HCEC 1CT (cell line): ENCODE measurements around the gene DYNLT1.
"Not testable (repeated sequence)": the region's sequence is repeated elsewhere in the genome, so short reads cannot be mapped to it uniquely, and the experiment has no call there.

ENCODE experiments used
- DNase-seq: peaks from one replicate; pipeline ENCODE4 v3.0.0-alpha.2; 2017

Gene DYNLT1

GRCh38 chr6:158639056-158639455 is 5.5 kb downstream of the DYNLT1 start:
- DNase-seq: no peak

DNA sequence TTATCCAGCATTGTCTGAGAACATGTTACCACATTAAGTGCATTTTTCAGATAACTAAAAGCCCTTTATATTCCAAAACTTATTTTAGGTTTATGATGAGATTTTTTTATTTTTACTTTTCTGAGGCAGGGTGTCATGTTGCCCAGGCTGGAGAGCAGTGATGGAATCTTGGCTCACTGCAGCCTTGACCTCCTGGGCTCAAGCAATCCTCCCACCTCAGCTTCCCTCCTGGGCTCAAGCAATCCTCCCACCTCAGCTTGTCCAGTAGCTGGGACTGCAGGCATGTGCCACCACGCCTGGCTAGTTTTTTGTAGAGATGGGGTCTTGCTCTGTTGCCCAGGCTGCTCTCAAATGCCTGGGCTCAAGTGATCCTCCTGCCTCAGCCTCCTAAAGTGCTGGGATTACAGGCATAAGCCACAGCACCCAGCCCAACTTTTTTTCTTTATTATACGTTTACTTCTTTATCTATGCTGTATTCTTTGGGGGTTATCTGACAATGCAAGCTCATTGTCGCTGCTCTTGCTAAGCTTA is 6.2 kb downstream of the DYNLT1 start:
- no peak for DNase-seq

DNA sequence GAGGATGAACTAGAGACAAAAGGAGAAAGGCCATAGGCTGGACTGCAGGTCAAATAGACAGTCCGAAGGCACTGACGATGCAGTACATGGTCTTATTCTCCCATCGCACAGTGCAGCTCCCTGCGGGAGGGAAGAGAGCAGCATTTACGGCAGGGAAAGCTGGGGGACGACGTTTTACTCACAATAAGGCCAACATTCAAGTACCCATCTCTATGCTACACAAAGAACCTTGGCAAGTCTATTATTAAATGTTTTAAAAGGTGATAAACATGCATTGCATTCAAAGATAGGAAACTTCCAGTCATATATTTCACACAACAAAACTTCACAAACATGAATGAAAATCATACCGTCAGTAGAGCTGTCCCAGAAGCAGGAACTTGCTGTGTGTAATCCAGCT is 7.8 kb downstream of the DYNLT1 start:
- DNase-seq: no peak

GRCh38 chr6:158635427-158636073 is 9.0 kb downstream of the DYNLT1 start:
- DNase-seq: no peak

- no peak for DNase-seq
Observed at GRCh38 chr6:158634695-158635426, 9.7 kb downstream of the DYNLT1 start.

GRCh38 chr6:158633127-158633526 is 11.4 kb downstream of the DYNLT1 start:
- no peak for DNase-seq

- DNase-seq: not testable (repeated sequence)
Observed at GRCh38 chr6:158632538-158633119, 11.9 kb downstream of the DYNLT1 start.

- peak; percentile 89 for DNase-seq
Observed at GRCh38 chr6:158631678-158632537, 12.6 kb downstream of the DYNLT1 start.

DNA sequence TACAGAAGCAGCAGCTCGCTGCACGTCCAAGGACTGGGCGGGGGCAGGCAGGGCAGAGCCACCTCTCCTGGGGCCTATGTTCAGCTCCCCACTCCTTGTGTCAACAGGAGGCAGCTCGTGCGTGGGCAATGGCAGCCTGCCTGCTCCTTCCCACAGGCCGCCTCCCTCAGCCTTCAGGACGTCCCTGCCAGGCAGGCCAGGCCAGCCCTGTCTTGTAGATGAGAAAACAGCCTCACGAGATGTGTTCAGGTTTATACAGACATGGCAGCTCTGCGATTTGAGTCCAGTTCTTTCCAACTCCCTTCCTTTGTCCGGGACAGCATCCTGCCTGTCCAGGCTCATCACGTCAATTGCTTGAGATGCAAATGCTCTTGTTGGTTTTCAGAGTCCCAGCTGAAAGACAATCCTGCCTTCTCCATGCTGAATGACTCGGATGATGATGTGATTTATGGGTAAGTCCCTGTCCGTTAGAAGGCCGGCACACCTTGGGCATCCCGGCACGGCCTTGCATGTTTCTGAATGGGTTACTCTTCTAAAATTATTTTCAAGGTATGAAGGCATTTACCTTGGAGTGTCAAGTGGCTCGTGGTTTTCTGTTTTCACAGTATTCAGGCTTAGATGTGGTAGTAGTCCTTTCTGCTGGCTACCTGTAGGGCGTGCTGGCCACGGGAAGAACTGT is 13.5 kb downstream of the DYNLT1 start:
- no peak for DNase-seq

DNA sequence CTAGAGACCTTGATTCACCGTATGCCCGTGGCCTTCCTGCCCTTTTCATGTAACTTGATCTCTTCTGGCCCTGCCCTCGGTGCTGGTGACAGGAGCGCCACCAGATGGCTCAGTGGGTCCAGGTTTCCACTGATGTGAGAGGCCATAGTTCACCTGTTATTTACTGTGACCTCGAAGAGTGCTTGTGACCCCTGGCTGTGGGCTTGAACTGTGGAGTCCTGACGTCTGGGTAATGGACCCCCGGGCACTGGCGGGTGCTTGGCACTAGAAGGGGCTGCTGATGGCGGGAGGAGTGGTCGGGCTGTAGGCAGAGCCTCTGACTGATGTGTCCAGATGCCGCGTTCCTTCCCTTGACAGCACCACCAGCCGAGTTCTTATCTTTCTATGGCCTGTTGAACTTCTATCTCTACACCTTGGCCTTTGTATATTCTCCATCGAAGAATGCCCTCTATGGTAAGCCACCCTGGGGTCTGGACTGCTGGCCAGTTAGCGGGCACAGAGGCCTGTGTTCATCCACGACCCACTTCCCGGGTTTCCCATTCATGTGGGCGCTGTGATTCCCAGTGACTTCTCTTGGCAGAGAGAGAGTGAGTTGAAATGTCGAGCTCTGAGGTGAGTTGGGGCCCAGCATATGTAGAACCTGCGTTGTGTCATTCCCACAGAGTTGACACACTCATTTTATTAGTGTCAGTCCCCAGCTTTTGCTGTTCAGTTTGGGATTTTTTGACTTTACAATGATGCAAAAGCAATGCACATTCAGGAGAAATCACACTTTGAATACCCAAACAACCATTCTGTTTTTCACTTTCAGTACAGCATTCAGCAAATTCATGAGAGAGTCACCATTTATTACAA is 14.9 kb downstream of the DYNLT1 start:
- DNase-seq: no peak

DNA sequence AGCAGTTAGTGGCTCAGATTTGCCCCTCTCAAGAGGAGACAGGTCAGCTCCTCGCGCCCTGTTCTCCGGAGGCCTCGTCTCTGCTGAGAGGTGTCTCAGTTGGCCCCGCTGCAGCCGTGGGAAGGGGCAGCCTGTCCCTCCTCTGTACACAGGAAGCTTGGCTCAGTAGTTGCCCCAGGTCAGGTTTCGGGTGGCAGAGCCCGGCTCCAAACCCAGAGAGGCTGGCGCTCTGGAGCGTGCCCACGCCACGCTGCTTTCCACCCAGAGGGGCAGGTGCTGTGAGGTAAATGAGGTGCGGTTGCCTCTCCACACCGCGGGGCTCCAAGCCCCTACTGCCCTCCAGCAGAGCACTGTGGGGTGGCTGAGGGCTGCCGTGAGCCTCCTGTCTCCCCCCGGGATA is 16.0 kb downstream of the DYNLT1 start:
- no peak for DNase-seq

- no peak for DNase-seq
Observed at GRCh38 chr6:158627940-158628211, 16.7 kb downstream of the DYNLT1 start.

DNA sequence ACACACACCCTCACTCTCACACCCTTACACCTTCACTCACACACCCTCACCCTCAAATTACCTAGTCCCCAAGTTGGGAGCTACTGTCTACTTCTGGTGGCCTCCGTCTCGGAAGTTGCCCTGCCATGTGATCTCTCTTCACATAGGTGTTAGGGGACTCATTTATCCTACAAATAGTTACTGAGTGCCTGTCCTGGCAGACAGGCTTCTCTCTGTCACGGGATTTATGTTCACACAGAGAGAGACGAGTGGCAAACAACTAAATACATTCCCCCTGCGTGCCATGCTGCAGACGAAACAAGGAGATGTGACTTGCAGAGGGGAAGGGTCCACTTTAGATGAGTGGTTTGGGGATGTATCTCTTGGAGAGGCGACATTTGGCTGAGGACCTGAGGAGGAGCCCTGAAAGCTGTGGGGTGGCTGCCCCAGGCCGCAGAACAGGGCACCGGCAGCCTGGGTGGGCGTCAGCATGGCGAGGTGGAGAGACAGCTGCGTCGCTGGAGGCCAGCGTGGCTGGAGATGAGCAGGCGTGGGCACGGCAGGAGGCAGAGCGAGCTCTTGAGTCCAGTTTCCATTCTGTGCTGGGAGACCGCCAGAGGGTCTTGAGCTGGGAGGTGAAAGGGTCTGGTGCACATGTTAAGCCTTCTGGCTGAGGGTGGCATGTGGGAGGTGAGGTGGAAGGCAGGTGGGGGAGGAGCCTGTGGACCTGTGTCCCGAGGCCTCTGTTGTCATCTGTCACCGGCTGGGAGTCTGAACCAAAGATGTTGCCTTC is 17.2 kb downstream of the DYNLT1 start:
- DNase-seq: no peak

DNA sequence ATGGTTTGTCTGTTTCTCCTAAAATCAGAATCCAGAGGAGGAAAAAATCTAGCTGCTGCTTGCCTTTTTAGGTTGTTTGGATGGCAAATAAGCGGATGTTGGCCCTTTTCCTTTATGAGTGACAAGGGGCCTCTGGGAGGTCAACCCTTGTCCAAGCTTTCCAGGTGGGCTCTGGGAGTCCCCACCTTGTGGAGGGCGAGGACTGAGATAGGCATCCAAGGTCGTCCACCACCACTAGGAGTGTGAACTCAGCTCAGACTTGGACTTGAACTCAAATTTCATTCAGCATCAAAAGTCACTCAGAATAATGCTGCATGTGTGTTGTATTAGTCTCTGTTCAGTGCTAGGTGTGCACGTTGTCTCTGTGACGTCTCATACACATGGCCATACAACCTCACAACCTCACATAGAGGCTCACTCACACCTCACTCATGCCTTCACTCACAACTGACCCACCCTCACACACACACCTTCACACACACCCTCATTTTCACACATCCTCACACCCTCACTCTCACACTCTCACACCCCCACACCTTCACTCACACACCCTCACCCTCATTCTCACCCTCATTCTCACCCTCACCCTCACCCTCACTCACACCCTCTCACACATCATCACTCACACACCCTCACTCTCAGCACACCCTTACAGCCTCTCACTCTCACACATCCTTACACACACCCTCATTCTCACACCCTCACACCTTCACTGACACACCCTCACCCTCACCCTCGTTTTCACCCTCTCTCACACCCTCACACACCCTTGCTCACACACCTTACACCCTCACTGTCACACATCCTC is 18.0 kb downstream of the DYNLT1 start:
- no peak for DNase-seq

GRCh38 chr6:158625881-158626305 is 18.6 kb downstream of the DYNLT1 start:
- DNase-seq: no peak

DNA sequence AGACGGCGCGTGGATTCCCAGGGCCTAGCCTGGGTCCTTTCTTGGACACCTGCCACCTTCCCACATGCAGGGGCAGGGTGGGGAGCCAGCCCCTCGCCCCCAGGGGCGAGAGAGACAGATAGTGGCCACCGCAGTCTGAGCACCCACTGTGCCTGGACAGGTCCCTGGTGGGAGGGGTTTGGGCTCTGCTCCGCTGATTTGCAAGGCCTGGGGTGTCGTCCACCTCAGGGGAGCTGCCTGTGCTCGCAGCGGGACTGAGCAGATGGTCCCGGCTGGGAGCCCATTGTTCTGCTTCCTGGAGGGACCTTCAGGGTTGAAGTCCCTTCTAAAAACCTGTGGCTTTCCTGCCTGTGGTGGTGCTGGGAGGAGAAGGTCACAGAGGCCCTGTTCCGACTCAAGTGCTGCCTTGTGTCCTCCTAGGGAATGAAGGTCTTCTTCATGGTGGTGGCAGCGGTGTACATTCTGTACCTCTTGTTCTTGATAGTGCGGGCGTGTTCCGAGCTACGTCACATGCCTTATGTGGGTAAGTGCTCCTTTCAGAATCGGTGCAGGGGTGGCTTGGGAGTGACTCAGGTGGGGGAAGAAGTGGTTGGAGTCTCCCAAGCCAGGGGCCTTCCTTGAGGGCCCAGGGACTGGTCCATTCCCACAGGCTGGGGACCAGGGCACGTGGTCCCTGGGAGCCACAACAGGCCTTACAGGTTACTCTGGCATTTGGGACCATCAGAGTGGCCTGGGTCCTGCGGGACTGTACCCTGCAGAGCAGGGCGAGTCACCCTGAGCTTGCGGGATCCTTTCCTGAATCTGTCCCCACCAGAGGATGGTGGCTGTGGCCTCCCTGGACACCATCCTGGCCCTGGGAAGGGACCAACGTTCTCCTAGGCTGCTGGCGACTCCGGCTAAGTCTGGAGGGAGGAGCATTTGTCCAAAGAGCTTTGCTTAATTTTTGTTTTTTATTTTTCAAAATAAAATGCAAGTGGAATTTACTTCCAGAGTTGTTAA is 19.6 kb downstream of the DYNLT1 start:
- no peak for DNase-seq

- DNase-seq: no peak
Observed at GRCh38 chr6:158622545-158623190, 21.9 kb downstream of the DYNLT1 start.
